T-helper 22 cell (primary cell): Measurements from ENCODE around the gene KCNIP1.

Source experiments
- DNase-seq: peaks from one replicate; pipeline ENCODE4 v3.0.0-alpha.2; 2020; ENCODE audit warnings: low read depth

KCNIP1 gene

DNA sequence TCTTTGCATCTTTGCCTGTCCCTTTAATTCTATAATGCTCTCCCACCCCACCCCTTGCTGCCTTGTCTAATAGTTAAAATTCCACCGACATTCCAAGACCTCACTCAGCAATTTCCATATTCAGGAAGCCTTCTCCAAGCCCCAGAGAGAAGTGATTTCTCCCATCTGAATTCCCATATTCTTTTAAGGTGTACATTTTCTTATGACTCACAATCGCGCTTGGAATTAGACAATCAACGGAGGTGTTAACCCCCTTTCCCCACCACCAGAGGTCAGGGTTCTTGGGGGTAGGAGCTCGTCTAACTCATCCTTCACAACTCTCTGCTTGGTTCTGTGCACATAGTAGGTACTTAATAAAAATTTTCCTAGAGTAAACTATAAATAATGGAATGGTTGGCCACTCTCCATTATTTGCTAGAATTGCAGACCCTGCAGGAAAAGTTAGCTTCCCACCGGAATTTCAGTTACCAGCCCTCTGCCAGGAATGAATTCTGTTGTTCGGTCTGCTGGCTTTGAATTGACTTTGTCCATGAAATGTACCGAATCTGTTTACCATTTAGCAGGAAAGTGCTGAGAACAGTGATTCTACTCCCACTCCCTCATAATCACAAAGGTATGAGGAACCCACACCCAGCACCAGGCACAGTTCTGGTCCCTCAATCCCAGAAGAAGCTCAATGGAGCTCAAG, 5.0 kb downstream of the KCNIP1 start:
- DNase-seq, result no peak

DNA sequence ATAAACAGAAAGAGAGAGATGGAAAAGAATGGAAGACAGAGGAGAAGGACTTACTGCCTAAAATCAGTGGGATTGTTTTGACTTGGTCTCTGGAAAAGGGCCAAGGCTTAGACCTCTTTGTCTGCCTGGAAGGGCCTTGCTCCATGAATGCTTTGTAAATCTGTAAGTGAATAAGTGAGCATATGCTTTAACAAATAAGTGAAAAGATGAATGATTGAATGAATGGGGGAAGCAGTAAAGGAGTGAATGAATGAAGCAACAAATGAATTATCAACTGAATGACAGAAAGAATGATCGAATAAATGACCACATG, 5.5 kb downstream of the KCNIP1 start:
- DNase-seq, result no peak

DNA sequence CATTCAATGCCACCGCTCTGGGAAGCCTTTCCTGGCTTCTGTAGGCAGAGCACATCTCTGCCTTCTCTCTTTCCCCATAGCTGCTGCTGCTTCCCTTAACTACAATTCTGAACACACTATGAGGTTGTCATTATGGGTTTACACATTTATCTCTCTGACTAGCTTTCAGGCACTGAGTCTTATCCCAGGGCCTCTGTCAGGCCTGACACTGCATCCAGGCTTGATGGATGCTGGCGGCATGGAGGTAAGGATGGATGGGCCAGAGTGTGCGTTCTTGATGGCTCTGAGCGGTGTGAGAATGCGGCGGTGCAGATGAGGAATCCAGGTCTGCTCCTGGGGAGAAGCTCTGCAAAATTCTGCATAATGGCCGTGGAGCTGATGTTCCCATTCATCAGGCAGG, 6.3 kb downstream of the KCNIP1 start:
- no peak for DNase-seq

DNA sequence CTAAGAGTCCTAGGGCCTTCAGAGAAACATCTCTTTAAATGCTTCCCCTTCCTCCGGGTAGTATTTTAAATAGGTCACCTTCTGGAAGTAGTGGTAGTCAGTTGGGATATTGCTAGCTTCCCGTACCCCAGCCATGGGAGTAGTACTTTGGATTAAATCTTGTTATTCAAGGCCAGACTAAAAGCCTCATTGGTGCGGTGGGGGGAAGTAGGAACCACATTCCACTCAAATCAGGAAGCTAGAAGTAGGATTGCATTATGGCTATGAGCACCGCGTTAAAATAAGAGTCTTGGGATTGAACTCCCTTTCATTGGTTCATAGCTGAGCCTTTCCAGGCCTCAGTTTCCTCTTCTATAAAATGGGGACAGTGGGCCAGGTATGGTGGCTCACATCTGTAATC, 6.7 kb downstream of the KCNIP1 start:
- DNase-seq, result no peak

DNA sequence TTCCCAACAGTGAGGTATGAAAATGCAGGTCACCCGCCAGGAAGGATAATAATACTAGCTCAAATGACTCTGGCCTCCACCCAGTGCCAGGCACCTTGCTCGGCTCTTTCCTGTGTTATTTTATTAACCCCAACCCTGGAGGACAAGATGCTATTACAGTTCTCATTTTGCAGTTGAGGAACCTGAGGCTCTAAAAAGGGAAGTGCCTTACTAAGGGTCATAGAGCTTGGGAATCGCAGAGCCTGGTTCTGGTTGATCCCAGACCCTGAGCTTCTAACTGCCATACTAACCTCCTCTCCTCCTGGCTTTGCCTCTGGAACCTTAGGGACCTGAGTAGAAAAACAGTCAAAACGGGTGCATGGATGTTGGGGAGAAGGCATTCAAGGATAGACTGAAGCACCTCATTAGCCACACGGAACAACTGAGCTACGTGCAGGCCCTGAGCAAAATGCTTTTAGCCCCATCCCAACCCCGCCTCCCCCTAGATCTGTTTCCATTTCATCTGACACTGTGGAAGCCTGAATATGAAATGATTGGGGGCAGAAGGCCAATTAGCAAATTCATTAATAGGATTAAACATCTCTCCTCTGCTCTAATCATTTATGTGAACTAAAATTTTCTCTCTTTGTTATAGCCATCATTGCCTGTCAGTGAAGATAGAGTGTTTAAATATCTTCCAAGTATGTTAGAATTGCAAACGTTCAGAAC, 7.9 kb downstream of the KCNIP1 start:
- no peak for DNase-seq

DNA sequence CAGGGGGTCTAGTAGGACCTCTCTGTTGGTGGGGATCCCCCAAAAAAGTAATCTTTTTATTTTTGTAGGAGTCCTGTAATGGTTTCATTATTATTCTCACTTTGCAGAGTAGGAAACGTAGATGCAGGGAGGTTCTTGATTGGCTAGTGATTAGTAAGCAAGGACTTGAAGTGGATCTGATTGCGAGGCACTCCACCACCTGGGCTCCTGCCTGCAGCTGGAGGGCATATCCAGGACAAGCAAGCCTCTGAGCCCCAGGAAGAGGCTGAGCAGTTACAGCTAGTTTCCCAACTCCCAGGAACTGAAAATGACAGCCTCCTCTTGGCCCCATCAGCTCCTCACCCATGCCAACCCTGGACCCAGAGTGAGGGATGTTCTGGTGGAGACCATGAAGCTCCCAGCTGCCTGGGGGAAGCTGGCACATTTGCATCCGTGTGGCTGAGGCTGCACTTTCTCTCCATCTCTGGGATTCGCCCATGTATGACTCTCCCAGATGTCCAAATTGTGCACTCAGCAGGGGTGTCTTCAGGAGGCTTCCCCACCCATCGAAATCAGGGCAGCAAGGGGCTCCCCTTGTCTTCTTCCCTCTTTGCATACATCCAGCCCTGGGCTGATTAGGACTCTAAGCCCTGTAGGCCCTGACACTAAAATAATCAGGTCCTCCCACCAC, 10.2 kb downstream of the KCNIP1 start:
- DNase-seq, result no peak

DNA sequence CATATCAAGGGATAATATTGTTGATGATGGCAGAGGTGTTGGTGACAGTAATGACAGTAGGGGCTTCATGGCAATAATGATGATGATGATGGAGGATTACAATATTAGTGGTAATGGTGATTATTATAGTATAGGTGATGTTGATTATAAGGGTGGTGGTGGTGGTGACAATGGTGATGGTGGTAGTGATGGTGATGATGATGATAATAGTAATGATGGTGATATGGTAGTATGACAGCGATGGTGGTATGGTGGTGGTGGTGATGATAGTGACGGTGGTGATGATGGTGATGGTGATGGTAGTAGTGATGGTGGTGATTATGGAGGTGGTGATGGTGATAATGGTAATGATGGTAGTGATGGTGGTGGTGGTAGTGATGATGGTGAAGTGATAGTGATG, 13.6 kb downstream of the KCNIP1 start:
- no peak for DNase-seq

DNA sequence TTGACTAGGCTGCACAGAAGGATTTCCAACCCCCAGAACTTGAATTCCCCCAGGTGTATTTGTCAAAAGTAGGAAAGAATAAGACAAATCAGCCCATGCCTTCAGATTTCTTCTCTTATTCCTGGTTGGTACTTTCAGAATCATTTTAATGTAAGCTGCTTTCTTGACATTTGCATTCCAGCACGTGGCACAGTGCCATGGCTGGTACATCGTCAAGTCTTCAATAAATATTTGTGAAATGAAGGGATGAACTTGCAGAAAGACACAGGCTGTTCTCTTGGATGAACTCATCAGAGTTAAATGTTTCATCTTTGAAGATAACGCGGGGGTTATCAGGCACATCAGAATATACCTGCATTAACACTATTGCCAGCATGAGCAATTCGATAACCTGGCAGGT, 14.5 kb downstream of the KCNIP1 start:
- no peak for DNase-seq

DNA sequence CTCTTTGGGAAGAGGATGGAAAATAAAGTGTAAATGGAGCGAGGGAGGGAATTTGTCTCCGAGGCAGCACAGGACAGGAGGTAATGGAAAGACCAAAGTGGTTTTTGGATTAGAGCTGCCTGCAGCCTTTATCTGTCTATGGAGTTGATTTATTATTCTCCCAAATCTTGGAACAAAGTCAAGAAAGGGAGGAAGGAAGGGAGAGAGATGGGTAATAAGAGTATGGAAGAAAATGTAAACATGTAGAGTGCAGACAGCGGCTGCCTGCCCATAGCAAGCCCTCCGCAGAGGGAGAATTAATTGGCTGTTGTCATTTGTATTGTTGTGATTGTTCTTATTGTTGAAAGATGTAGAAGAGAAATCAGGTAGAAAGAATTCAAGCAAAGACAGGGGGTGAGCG, 15.7 kb downstream of the KCNIP1 start:
- no peak for DNase-seq

DNA sequence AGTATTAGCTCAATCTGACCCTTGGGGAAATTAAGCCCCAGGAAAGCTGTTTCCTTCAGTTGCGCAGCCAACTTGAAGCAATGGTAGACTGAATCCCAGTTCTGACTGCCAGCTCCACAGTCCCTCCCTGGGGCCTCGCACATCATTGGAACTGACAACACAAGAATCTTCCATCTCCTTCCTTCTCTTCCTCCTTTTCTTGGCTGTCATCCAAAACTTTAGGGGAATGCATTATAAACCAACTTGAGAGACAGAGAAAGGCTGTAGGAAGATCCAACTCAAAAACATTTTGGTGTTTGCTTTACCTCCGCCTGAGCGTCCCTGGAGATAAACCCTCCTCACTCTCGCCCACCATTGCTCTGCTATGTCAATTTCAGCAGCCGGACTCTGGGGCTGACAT, 16.6 kb downstream of the KCNIP1 start:
- no peak for DNase-seq

DNA sequence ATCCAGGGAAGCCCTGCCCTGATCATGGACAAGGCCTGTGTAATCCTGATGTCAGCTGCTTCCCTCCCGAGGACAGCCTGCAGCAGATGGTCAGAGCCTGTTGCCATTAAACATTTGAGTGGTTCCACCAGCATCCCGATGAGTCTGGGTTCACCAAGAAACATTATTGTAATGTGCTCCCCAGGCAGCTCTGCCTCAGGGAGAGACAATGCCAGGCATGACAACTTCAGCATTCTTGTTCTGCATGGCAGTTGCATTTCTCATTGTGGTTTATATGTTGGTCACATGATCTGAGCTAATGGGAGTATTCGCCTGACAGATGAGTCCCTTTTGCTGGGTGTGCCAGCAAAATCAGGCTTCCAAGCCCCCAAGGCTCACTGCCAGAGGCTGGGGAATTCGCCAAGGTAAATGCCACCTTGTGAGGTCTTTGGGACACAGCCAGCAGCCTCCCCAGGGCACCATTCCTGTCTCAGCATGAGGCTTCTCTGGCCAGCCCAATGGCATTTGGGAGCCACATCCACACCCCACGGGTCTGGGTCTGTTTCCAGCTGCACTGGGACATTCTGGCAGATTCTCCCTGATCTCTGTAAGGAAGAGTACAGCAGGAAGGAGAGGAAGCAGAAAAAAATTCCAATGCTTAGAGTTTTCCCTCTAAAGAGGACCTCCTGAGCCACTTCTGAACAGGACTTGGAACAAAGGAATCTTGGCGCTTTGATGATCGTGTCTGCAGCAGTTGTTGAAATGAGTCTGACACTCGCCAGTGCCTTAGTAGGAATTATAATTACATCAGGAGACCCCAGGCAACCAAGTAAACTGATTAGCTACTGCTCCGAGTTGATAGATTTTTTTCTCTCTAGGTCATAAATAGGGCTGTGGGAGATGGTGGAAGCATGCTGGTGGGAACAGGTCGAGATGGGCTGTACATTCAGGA, 18.7 kb downstream of the KCNIP1 start:
- DNase-seq, result no peak

DNA sequence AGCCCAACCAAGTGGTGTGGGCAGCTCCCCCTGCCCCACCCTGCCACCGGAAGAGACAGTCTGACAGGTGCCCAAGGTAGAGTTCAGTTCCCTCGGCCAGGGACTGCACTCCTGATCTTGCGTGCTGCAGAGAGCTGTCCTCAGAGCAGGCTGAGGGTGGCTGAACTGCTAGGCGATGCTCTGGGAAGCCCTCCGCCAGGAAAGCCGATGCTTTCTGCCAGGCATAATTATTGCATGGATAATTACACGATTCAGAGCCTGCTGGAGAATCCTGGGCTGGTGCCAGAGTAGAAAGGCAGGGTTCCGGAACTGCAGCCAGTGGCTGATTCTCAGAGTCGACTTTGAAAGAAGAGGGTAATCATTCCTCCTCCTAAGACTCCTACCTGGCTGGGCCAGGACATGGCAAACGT, 19.3 kb downstream of the KCNIP1 start:
- no peak for DNase-seq

DNA sequence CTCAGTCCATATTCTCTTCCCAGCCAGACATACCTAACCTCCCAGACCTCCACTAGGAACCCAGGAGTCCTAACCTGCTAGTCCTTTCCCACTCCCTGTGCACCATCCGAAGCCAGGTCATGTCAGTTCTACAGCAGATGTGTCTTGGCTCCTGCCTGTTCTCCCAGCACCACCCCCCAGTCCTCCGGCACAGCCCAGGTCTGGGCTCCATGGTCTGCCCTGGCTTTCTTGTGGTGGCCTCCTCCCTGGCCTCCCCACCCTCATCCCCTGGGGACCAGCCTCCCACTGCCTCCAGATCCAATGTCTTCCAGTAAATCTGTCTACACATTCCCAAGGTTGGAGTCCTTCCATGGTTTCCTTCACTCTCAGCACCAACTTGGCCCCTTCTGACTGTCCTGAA, 20.0 kb downstream of the KCNIP1 start:
- no peak for DNase-seq

DNA sequence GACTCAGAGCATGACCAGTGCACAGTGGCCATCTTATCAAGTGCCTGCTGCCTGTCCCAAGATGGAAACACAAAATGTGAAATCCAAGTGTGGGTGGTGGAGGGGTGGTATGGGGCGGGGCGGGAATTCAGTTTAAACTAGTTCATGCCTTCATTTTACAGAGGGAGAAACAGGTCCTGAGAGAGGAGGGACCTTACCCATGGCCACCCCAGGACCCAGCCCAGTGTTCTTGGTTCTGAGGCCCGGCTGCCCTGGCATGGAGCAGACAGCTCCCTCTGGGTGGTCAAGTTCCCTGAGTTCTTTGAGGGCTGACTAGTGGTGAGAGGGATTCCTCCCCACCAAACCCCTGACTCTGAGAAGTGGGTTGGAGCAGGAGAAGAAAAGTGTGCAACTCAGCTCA, 20.8 kb downstream of the KCNIP1 start:
- no peak for DNase-seq

DNA sequence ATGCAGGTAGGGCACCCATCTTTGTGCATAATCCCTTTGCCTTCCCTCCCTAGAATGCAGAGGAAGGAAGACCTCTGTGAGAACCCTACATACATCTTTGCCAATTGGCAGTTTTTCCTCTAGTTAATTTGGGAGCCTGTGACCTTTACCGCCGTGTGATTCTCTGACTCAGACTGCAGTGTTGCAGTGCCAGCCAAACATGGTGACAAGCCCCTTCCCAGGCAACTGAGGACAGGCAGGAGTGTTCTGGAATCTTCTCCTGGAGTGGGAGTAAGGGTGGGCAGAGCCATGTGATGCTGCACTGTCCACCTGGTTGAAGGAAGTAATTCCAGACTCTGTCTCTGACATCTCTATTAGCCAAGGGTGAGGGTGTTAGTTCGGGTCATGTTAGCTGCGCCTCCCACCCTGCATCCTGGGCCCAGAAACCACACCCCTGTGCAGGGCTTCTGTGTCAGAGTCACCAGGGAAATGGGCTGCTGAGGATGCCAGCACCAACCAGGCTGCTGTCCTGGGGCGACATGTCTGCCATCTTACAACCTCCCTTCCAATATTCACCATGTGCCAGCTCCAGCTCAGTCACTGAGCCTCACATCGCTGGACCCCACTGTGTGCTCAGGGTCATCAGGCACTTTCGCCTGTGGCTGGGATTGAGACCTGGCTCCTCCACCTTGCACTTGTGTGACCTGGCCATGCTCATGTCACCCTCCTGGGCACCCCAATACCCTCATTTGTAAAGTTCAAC, 21.8 kb downstream of the KCNIP1 start:
- DNase-seq, result no peak

DNA sequence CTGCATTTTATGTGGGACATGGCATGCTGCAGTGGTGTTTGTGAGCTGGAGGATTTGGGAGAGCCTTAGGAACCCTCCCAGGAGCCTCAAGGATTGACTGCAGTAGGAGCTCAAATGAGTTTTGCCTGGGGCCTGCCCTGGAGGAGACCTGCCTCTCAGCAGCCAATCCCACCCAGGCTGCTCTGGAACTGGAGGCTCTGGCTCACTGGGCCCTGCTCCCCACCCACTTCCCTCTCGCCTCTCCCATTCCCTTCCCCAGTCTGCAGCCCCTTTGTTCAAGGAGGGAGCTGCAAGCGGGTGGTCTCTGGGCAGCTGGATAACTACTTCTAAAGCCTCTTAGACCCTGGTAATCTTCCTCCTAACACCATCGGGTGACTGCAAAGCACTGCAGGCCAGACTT, 24.2 kb downstream of the KCNIP1 start:
- no peak for DNase-seq

DNA sequence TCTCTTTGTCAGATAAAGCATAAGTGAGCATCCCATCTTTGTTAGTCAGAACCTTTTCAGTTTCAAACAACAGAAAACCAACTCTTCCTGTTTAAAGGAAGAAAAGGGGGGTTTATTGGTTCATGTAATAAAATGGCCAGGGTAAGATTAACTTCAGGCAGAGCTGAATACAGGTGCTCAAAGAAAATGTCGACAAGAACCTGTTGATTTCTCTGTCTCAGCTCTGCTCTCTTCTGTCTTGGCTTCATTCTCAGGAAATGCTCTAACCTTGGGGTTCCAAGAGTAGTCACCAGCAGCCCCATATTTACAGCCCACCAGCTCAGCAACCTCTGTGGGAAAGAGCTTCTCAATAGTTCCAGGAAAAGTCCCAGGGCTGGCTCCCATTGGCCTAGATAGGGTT, 25.2 kb downstream of the KCNIP1 start:
- DNase-seq, result no peak

DNA sequence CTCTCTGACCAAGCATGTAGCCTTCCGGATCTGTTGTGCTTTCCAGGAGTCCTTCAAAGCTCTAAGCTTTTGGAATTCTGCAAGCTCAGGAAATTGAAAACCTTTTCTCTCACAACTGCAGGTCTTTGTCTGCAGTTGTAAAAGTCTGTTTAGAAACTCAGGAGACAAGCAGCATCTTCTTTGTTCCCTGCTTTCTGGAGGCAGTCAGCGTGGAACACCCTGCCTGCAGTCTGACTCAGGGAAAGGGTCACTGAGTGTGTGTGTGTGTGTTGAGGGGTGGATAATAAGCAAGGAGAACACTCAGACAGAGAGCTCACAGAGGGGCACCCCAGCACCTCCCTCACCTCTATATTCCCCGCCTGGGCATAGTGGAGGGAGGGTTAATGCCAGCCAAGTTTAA, 29.1 kb downstream of the KCNIP1 start:
- no peak for DNase-seq

DNA sequence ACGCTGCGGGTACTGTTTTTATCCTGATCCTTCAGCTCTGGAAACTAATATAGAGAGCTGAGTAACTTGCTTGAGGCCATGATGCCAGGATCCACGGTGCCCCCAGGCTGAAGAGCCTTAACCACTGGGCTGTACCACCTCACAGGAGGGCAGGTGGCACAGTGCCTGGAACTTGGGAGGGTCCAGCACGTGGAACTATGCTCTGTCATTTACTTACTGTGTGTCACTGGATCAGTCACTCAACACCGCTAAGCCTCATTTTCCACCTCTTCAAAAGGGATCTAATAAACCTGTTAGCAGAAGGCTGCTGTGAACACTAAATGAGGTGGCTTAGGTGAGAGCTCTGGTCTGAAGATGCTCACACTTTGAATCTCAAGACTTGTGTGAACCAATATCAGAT, 29.6 kb downstream of the KCNIP1 start:
- DNase-seq, result no peak

DNA sequence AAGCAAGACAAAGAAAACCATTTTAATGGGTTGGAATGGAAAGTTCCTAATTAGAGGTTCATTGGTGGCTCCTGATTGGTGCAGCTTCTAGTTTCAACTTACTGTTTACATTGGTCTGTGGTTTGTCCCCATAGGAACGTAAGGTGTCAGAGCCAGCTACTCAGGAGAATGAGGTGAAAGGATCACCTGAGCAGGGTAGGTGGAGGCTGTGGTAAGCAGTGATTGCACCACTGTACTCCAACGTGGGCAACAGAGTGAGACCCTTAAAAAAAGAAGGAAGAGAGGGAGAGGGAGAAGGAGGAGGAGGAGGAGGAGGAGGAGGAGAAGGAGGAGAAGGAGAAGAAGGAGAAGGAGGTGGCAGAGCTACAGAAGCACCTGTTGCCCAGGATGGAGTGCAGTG, 30.4 kb downstream of the KCNIP1 start:
- DNase-seq, result no peak

DNA sequence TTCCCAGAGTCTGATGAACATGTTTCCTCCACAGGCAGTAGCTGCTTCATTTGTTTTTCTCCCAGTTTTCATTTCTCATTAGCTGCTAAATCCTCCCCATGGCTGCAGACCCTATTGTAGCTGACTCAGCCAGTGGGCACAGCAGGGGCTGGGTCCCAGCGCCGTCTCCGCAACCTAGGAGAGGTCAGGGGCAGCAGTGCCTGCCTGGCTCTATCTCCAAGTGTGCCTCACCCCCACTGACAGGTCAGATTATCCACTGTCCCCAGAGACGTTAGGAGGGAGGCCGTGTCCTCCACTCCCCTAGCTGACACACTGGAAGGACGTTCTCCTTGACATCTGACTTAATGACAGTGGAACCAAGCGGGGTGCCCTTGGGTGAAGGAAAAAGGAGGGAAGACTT, 31.1 kb downstream of the KCNIP1 start:
- DNase-seq, result no peak

DNA sequence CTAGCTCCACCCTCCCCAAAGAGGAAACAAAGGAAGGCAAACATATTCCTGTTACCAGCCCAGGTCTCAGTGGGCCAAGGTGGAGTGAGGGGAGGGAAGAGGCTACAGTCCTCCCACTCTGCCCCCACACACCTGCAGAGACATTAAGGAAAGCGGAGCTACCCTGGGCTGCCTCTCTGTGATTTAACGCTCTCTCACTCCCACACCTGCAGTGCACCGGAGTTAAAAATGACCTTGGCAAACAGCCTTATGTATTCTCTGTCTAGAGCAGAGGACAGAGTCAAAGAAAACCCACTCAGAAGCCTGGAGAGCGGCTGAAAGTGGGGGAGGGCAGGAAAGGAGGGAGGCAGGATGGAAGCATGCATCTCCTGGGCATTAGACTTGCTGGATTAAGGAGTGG, 32.7 kb downstream of the KCNIP1 start:
- no peak for DNase-seq
